Measurements from ENCODE around the gene LRATD1. TPM values are rescaled to one million over a fixed set of nuclear protein-coding genes. Genes with fewer than 3 reads are reported as not detected.

Gene LRATD1
- total RNA-seq, 2 donors from 2014 or later = 5.7 to 14.5 TPM

GRCh38 chr2:14634489-14635390 is 2.2 kb downstream of the LRATD1 start:
- H3K27ac ChIP-seq = peak overlapping the region; percentile 84 to 91 (median 89)
- H3K4me1 ChIP-seq = peaks cover 45% of the 10 kb centered on the region
- ATAC-seq (peak; percentile 77), DNase-seq (peak; percentile 93 to 97 (median 93))
- intact Hi-C loops (cut with DNase I) = no loop called here
- H3K27me3 ChIP-seq = no peaks in the 10 kb centered on the region
- no peaks in the 10 kb centered on the region for H3K9me3 ChIP-seq
- peak overlapping the region; percentile 26 to 49 for H3K4me3 ChIP-seq
- H3K36me3 ChIP-seq (replicated peaks in 1 of 2; ENCODE audit: insufficient read depth in 1 of 2, low read depth in 2 of 2) = no peaks in the 10 kb centered on the region
- TF ChIP-seq, protein P1, sequence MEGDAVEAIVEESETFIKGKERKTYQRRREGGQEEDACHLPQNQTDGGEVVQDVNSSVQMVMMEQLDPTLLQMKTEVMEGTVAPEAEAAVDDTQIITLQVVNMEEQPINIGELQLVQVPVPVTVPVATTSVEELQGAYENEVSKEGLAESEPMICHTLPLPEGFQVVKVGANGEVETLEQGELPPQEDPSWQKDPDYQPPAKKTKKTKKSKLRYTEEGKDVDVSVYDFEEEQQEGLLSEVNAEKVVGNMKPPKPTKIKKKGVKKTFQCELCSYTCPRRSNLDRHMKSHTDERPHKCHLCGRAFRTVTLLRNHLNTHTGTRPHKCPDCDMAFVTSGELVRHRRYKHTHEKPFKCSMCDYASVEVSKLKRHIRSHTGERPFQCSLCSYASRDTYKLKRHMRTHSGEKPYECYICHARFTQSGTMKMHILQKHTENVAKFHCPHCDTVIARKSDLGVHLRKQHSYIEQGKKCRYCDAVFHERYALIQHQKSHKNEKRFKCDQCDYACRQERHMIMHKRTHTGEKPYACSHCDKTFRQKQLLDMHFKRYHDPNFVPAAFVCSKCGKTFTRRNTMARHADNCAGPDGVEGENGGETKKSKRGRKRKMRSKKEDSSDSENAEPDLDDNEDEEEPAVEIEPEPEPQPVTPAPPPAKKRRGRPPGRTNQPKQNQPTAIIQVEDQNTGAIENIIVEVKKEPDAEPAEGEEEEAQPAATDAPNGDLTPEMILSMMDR (IDR thresholded peaks at IDR 0.05) = peak; percentile 77 to 92 (median 90)
- TF ChIP-seq POLR2A (IDR thresholded peaks at IDR 0.05) = peak; percentile 65 to 82 (median 79)
- WGBS, 2 donors = 1 to 8% methylated on average over 13 to 77 of the region's 81 CpGs

DNA sequence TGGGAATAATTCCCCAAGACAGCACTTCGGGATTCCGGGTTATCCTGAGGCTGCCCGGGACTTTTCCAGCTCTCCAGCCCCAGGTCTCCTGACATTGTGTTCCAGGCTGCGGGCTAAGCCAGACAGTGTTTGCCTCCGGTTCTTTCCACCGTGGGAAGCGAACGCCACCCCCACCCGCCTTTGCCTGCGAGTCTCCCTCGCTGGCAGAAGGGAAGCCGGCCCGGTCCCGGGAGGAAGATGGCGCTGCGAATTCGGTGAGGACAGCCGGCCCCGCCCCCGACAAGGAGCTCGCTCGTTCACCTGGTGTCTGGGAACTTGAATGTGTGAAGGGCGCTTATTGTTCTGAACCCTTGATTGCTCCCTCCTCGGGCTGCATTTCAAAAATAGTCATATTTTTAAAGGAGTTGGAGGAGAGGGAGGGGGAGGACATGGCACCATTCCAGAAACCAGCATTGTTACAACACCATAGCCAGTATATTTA is 2.9 kb downstream of the LRATD1 start:
- intact Hi-C loops (cut with DNase I) = no loop called here
- ATAC-seq (peak; percentile 56), DNase-seq (peak; percentile 84 to 90 (median 86))
- Histone ChIP-seq H3K27ac (peak overlapping the region; percentile 84 to 91 (median 89)), H3K9me3 (no peaks in the 10 kb centered on the region), H3K27me3 (no peaks in the 10 kb centered on the region), H3K4me1 (peaks cover 45% of the 10 kb centered on the region), H3K36me3 (replicated peaks in 1 of 2; ENCODE audit: insufficient read depth in 1 of 2, low read depth in 2 of 2) (no peaks in the 10 kb centered on the region), H3K4me3 (peak overlapping the region; percentile 26 to 49)
- peak in 2 of 3 donors; percentile 59 to 67 for TF ChIP-seq POLR2A (IDR thresholded peaks at IDR 0.05)
- TF ChIP-seq, protein P1 (IDR thresholded peaks at IDR 0.05) = peak in 1 of 7 experiments; percentile 8
- WGBS, 2 donors = 1 to 2% methylated on average over 21 to 24 of the region's 24 CpGs

- Histone ChIP-seq H3K27me3 (no peaks in the 10 kb centered on the region), H3K4me3 (no peak overlapping the region), H3K27ac (no peak overlapping the region), H3K36me3 (replicated peaks in 1 of 2; ENCODE audit: insufficient read depth in 1 of 2, low read depth in 2 of 2) (no peaks in the 10 kb centered on the region), H3K9me3 (no peaks in the 10 kb centered on the region), H3K4me1 (peaks cover 29% of the 10 kb centered on the region)
- TF ChIP-seq, protein P1 (IDR thresholded peaks at IDR 0.05) = no peak
- no peak for TF ChIP-seq POLR2A (IDR thresholded peaks at IDR 0.05)
- DNase-seq (no peak), ATAC-seq (no peak)
- 84 to 88% methylated on average over 2 of the region's 2 CpGs for WGBS, 2 donors
- intact Hi-C loops (cut with DNase I) = no loop called here
Observed at GRCh38 chr2:14638488-14638887, 6.0 kb downstream of the LRATD1 start.

DNA sequence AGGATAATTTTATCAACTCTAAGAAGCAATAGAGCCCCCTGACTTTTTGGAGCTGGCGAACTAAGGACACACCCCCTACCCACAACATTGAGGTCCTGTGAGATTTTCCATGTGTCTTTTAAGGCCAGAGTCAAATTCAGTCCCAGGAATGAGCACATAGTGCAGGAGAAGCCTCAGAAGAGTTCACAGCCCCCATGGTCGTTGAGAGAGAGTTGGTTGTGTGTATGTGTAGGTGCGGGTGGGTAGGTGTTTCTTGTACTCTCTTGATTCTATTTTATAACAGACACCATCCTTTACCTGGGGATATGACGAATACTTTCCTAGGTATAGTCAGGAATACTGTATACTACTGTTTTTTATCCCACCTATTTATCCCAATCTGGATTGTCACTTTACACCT is 8.6 kb downstream of the LRATD1 start:
- Histone ChIP-seq H3K27me3 (no peaks in the 10 kb centered on the region), H3K4me1 (peaks cover 17% of the 10 kb centered on the region), H3K36me3 (replicated peaks in 1 of 2; ENCODE audit: insufficient read depth in 1 of 2, low read depth in 2 of 2) (no peaks in the 10 kb centered on the region), H3K4me3 (no peak overlapping the region), H3K27ac (no peak overlapping the region), H3K9me3 (no peaks in the 10 kb centered on the region)
- 89 to 91% methylated on average over 4 of the region's 4 CpGs for WGBS, 2 donors
- ATAC-seq (no peak), DNase-seq (no peak)
- intact Hi-C loops (cut with DNase I) = no loop called here
- TF ChIP-seq, protein P1 (IDR thresholded peaks at IDR 0.05) = no peak
- no peak for TF ChIP-seq POLR2A (IDR thresholded peaks at IDR 0.05)

All from body of pancreas (tissue), 4 donors.